ENCODE results near the gene PDGFRA.

DNA sequence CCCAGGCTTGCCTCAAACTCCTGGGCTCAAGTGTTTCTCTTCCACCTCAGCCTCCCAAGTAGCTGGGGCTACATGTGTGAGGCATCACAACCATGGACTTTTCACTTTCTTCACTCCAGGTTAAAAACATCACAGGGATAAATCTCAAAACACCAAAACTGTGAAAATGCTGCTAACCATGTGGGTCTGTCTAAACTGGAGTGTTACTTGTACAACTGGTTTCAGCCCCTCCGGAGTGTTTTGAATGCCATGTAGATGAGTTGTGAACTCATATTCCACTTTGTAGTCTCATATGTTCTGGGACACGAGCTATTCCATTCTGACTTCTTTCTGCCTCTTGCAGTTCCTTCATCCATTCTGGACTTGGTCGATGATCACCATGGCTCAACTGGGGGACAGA lies 43.0 kb downstream of the PDGFRA start:
- TF ChIP-seq, protein P1, sequence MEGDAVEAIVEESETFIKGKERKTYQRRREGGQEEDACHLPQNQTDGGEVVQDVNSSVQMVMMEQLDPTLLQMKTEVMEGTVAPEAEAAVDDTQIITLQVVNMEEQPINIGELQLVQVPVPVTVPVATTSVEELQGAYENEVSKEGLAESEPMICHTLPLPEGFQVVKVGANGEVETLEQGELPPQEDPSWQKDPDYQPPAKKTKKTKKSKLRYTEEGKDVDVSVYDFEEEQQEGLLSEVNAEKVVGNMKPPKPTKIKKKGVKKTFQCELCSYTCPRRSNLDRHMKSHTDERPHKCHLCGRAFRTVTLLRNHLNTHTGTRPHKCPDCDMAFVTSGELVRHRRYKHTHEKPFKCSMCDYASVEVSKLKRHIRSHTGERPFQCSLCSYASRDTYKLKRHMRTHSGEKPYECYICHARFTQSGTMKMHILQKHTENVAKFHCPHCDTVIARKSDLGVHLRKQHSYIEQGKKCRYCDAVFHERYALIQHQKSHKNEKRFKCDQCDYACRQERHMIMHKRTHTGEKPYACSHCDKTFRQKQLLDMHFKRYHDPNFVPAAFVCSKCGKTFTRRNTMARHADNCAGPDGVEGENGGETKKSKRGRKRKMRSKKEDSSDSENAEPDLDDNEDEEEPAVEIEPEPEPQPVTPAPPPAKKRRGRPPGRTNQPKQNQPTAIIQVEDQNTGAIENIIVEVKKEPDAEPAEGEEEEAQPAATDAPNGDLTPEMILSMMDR (IDR thresholded peaks at IDR 0.05; ENCODE audit: poor library complexity, severe bottlenecking): no peak
- TF ChIP-seq POLR2AphosphoS5 (IDR thresholded peaks at IDR 0.05) (no peak), TAF1 (IDR thresholded peaks at IDR 0.05; ENCODE audit: low read depth) (no peak)

Measured in neural cell (in vitro differentiated cells).